GM12874 (cell line): ENCODE measurements around the gene FBXL17.

Experiments used
- CTCF ChIP-seq: IDR thresholded peaks from 2 replicates; pipeline ENCODE4 v1.5.1; 2011; ENCODE audit warnings: low read depth, mild to moderate bottlenecking, control low read depth, low read length, moderate library complexity; ENCODE audit not compliant: insufficient read depth

FBXL17 gene

GRCh38 chr5:108326982-108327381 lies 54.9 kb downstream of the FBXL17 start:
- TF ChIP-seq CTCF = no peak

- TF ChIP-seq CTCF = no peak
Observed at GRCh38 chr5:108324886-108325285, 57.0 kb downstream of the FBXL17 start.

GRCh38 chr5:108321341-108321740 lies 60.6 kb downstream of the FBXL17 start:
- no peak for TF ChIP-seq CTCF

- TF ChIP-seq CTCF = no peak
Observed at GRCh38 chr5:108320231-108320630, 61.7 kb downstream of the FBXL17 start.

- no peak for TF ChIP-seq CTCF
Observed at GRCh38 chr5:108315829-108316228, 66.1 kb downstream of the FBXL17 start.

GRCh38 chr5:108312258-108312657 lies 69.6 kb downstream of the FBXL17 start:
- TF ChIP-seq CTCF = no peak

GRCh38 chr5:108311682-108312081 lies 70.2 kb downstream of the FBXL17 start:
- TF ChIP-seq CTCF = no peak

GRCh38 chr5:108303611-108304010 lies 78.3 kb downstream of the FBXL17 start:
- TF ChIP-seq CTCF = no peak
